Stomach smooth muscle (tissue), 2 donors: ENCODE data around the gene ZNF277.

Experiments used
- H3K27ac ChIP-seq: one replicate; pipeline ENCODE4 v1.7.0; 2013; ENCODE audit warnings: mild to moderate bottlenecking, low read length, inconsistent platforms
- H3K27me3 ChIP-seq, 2 donors: one replicate each; pipeline ENCODE4 v1.7.0; 2013; ENCODE audit warnings: low read length in 2 of 2; ENCODE audit not compliant: insufficient read depth in 2 of 2, control insufficient read depth in 1 of 2
- H3K36me3 ChIP-seq, 2 donors: one replicate each; pipeline ENCODE4 v1.7.0; 2013; ENCODE audit warnings: low read length in 2 of 2; ENCODE audit not compliant: control insufficient read depth in 2 of 2, insufficient read depth in 2 of 2
- H3K4me1 ChIP-seq: one replicate; pipeline ENCODE4 v1.7.0; 2013; ENCODE audit warnings: low read length; ENCODE audit not compliant: control insufficient read depth, insufficient read depth
- H3K4me3 ChIP-seq, 2 donors: one replicate each; pipeline ENCODE4 v1.7.0; 2013; ENCODE audit warnings: low read length in 2 of 2
- H3K9ac ChIP-seq, 2 donors: one replicate each; pipeline ENCODE4 v1.7.0; 2013; ENCODE audit warnings: low read length in 2 of 2, mild to moderate bottlenecking in 1 of 2
- H3K9me3 ChIP-seq, 2 donors: one replicate each; pipeline ENCODE4 v1.7.0; 2013; ENCODE audit warnings: low read length in 2 of 2; ENCODE audit not compliant: control insufficient read depth in 2 of 2
- donor health status: healthy.
- donor health status: Pancreatic carcinoma.

The ZNF277 gene

GRCh38 chr7:112271162-112271561, 64.7 kb downstream of the ZNF277 start:
- H3K9me3 ChIP-seq, result no peaks in the 10 kb centered on the region
- H3K4me3 ChIP-seq, result no peak overlapping the region
- H3K36me3 ChIP-seq, result no peaks in the 10 kb centered on the region
- H3K4me1 ChIP-seq, result no peaks in the 10 kb centered on the region
- H3K9ac ChIP-seq, result no peak overlapping the region
- H3K27me3 ChIP-seq, result no peaks in the 10 kb centered on the region
- no peak overlapping the region for H3K27ac ChIP-seq

- Histone ChIP-seq H3K36me3 (no peaks in the 10 kb centered on the region), H3K27me3 (no peaks in the 10 kb centered on the region), H3K4me3 (no peak overlapping the region), H3K4me1 (no peaks in the 10 kb centered on the region), H3K27ac (no peak overlapping the region), H3K9me3 (no peaks in the 10 kb centered on the region), H3K9ac (no peak overlapping the region)
These were observed 66.5 kb downstream of the ZNF277 start for GRCh38 chr7:112272921-112273561.

- H3K27ac ChIP-seq, result no peak overlapping the region
- no peak overlapping the region for H3K4me3 ChIP-seq
- no peak overlapping the region for H3K9ac ChIP-seq
These were observed 72.5 kb downstream of the ZNF277 start for GRCh38 chr7:112279042-112279441.

GRCh38 chr7:112280267-112280666, 73.8 kb downstream of the ZNF277 start:
- Histone ChIP-seq H3K4me1 (no peaks in the 10 kb centered on the region), H3K27me3 (no peaks in the 10 kb centered on the region), H3K9ac (no peak overlapping the region), H3K27ac (no peak overlapping the region), H3K36me3 (no peaks in the 10 kb centered on the region), H3K9me3 (peaks cover 0 to 4% of the 10 kb centered on the region in 2 donors), H3K4me3 (no peak overlapping the region)

More at GRCh38 chr7:112279042-112279441, 72.5 kb downstream of the ZNF277 start:
- H3K36me3 ChIP-seq, result no peaks in the 10 kb centered on the region
- H3K4me1 ChIP-seq, result no peaks in the 10 kb centered on the region
- peaks cover 0 to 4% of the 10 kb centered on the region in 2 donors for H3K9me3 ChIP-seq
- H3K27me3 ChIP-seq, result no peaks in the 10 kb centered on the region

- no peaks in the 10 kb centered on the region for H3K4me1 ChIP-seq
- H3K27me3 ChIP-seq, result no peaks in the 10 kb centered on the region
- no peak overlapping the region for H3K4me3 ChIP-seq
- H3K9ac ChIP-seq, result no peak overlapping the region
- H3K36me3 ChIP-seq, result no peaks in the 10 kb centered on the region
- no peak overlapping the region for H3K27ac ChIP-seq
- H3K9me3 ChIP-seq, result peaks cover 0 to 4% of the 10 kb centered on the region in 2 donors
These were observed 76.1 kb downstream of the ZNF277 start for GRCh38 chr7:112282476-112283188.

GRCh38 chr7:112283382-112283910, 77.0 kb downstream of the ZNF277 start:
- no peak overlapping the region for H3K4me3 ChIP-seq
- no peak overlapping the region for H3K27ac ChIP-seq
- H3K27me3 ChIP-seq, result no peaks in the 10 kb centered on the region
- peaks cover 0 to 4% of the 10 kb centered on the region in 2 donors for H3K9me3 ChIP-seq
- H3K4me1 ChIP-seq, result no peaks in the 10 kb centered on the region
- H3K9ac ChIP-seq, result no peak overlapping the region
- H3K36me3 ChIP-seq, result no peaks in the 10 kb centered on the region

- no peak overlapping the region for H3K9ac ChIP-seq
- H3K9me3 ChIP-seq, result no peaks in the 10 kb centered on the region
- H3K27ac ChIP-seq, result no peak overlapping the region
- H3K4me3 ChIP-seq, result no peak overlapping the region
- no peaks in the 10 kb centered on the region for H3K36me3 ChIP-seq
- H3K4me1 ChIP-seq, result no peaks in the 10 kb centered on the region
- no peaks in the 10 kb centered on the region for H3K27me3 ChIP-seq
These were observed 80.0 kb downstream of the ZNF277 start for GRCh38 chr7:112286250-112287086.

- Histone ChIP-seq H3K4me3 (no peak overlapping the region), H3K9me3 (no peaks in the 10 kb centered on the region), H3K27ac (no peak overlapping the region), H3K36me3 (no peaks in the 10 kb centered on the region), H3K4me1 (no peaks in the 10 kb centered on the region), H3K27me3 (no peaks in the 10 kb centered on the region), H3K9ac (no peak overlapping the region)
These were observed 81.8 kb downstream of the ZNF277 start for GRCh38 chr7:112288301-112288700.

GRCh38 chr7:112290065-112290464, 83.6 kb downstream of the ZNF277 start:
- H3K27me3 ChIP-seq, result no peaks in the 10 kb centered on the region
- H3K36me3 ChIP-seq, result no peaks in the 10 kb centered on the region

GRCh38 chr7:112292162-112292561, 85.7 kb downstream of the ZNF277 start:
- no peak overlapping the region for H3K27ac ChIP-seq
- H3K27me3 ChIP-seq, result no peaks in the 10 kb centered on the region
- H3K4me3 ChIP-seq, result no peak overlapping the region
- no peaks in the 10 kb centered on the region for H3K9me3 ChIP-seq
- no peak overlapping the region for H3K9ac ChIP-seq
- H3K36me3 ChIP-seq, result no peaks in the 10 kb centered on the region
- H3K4me1 ChIP-seq, result no peaks in the 10 kb centered on the region

More at GRCh38 chr7:112290065-112290464, 83.6 kb downstream of the ZNF277 start:
- Histone ChIP-seq H3K9ac (no peak overlapping the region), H3K9me3 (no peaks in the 10 kb centered on the region), H3K4me3 (no peak overlapping the region), H3K4me1 (no peaks in the 10 kb centered on the region), H3K27ac (no peak overlapping the region)
